ENCODE data around the gene CRTC3.
"Not testable (repeated sequence)": the region's sequence is repeated elsewhere in the genome, so short reads cannot be mapped to it uniquely, and the experiment has no call there.

CRTC3 gene

DNA sequence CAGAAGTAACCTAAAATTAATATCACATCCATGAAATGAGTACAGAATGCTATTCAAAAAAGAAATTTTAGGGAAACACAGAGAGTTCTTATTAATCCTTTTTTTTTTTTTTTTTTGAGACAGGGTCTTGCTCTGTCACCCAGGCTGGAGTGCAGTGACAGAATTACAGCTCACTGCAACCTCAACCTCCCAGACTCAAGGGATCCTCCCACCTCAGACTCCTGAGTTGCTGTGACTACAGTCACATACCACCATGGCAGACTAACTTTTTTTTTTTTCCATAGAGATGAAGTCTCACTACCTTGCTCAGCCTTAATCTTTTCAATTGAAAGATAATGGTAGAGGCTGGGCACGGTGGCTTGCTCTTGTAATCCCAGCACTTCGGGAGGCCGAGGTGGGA lies 6.3 kb upstream of the CRTC3 start:
- no peak for DNase-seq (ENCODE audit: low spot score)

DNA sequence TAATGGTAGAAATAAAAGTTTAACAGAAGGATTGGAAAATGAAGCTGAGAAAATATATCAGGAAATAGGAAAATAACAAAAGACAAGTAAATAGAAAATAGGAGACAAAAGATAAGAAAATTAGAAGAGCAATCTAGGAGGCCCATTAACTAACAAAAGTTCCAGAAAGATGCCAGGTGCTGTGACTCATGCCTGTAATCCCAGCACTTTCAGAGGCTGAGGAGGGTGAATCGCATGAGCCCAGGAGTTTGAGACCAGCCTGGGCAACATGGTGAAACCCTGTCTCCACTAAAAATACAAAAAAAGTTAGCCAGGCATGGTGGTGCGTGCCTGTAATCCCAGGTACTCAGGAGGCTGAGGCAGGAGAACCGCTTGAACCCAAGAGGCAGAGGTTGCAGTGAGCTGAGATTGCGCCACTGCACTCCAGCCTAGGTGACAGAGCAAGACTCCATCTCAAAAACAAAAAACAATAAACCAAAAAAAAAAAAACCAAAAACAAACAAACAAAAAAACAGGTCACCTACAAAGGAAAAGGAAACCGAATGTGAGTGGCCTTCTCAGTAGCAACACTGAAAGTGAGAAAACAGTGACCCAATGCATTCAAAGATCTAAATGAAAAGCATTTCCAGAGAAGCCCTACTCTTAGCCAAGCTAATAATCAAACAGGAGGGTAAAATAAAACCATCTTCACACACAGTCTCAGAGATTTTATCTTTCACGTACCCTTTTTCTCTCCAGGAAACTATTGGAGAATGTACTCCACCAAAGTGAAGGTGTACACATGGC lies 5.5 kb upstream of the CRTC3 start:
- not testable (repeated sequence) for DNase-seq (ENCODE audit: low spot score)

DNA sequence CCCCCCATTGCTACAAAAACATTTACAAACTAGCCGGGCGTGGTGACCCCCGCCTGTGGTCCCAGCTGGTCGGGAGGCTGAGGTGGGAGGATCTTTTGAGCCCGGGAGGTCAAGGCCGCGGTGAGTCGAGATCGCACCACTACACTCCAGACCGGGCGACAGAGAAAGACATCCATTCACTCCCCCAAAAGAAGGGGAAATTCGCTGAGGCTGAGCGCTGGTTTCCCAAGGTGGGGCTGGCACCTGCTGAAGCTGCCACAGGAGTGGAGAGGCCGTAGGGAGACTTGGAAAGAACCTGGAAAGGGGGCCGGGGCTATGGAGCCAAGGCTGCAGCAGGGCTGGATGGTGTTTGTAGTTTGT lies 732 bp upstream of the CRTC3 start:
- DNase-seq (ENCODE audit: low spot score) = no peak

DNA sequence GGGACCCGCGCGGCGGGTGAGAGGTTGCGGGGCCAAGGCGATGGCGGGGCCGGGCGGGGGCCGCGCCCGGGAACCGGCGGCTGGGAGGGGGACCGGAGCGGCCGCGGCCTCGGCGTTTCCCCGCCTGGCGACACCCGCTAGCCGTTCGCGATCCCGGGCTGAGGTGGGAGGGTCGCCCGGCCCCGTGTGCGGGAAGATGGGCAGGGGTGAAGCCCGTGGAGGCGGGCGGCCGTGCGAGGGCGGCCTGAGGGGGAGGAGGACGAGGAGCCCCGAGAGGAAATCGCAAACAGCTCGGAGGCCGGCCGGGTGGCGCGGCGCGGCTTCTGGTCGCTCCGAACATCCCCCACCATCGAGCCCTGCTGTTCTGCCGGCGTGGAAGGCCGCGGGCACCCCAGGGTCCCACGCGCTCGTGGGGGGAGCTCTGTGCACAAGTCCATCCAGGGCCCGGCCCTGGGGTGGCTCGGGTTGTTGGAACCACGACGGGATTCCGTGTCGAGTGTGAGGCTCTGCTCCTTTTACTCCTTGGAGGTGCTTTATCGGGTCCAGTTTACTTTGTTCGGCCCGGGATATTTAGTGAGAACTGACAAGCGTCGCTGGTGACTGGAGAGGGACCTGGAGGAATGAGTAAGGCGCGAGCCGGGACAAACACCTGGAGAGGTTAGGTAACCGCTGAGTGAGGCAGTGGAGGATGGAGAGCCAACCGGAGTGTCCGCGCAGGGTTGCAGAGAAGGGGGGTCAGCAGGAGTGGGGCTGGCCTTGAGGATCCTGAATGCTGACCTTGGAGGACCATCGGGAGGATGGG lies 728 bp downstream of the CRTC3 start:
- peak; percentile 85 for DNase-seq (ENCODE audit: low spot score)

DNA sequence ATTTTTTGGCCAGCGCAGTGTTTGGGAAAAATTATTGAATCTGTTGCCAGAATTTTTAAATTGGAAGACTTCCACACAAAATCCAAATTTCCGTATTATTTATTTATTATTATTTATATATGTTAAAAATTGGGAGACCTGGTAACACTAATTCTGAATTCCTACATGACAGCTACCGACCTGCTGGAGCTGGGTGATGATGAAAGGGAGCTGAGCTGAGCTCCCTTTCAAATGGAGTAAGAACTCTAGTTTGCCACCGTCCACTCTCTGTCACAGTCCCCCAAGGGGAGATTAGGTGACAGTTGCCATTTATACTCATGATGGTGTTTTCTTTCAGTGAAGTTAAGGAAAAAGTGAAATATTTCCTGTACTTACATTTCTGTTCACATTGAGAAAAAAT lies 1.4 kb downstream of the CRTC3 start:
- DNase-seq (ENCODE audit: low spot score) = no peak

DNA sequence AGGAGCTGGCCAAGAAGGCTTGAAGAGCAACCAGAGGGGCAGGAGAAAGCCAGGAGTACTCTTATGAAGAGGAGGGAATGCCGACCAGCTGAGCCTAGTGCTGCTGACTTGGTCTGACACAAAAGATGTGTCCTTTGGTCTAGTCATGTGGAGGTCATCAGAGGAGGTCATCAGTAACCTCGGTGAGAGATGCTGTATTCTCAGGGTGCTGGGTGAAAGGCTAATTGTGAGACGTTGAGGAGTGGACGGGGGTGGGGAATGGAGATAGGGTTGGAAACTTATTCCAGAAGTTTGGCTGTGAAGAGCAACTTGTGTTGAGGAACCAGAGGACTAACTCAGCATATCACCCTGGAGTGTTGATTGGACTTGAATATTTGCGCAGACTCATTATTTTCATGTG lies 5.5 kb downstream of the CRTC3 start:
- DNase-seq (ENCODE audit: low spot score) = no peak

DNA sequence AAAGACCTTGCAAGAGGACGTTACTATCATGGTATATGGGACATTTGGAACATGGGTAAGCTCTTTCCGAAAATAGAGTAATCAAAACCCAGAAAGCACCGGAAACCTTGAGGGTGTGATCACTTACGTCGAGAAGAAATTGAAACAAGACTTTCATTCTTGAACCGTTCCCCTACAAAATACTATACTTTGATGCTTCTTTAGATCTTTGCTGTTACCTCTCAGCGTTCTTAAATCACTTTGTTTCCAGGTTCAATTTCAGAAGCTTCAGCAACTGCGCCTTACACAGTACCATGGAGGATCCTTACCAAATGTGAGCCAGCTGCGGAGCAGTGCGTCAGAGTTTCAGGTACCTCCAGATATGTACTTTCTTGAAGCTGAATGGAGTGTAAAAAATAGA lies 10.1 kb downstream of the CRTC3 start:
- DNase-seq (ENCODE audit: low spot score) = no peak

DNA sequence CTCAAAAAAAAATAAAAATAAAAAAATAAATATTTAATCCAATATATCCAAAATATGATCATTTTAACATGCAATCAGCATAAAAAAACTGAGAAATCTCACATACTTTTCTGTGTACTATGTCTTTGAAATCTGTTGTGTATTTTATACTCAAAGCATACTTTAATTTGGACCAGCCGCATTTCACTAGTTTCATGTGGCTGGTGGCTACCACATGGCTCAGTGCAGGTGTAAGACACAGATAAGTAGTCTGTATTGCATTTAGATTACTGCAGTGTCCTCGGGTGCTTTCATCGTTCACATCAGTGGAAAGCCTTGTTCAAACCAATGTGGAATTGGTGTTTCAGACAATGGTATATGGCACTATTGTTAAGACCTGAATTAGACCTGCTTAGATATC lies 11.0 kb downstream of the CRTC3 start:
- no peak for DNase-seq (ENCODE audit: low spot score)

DNA sequence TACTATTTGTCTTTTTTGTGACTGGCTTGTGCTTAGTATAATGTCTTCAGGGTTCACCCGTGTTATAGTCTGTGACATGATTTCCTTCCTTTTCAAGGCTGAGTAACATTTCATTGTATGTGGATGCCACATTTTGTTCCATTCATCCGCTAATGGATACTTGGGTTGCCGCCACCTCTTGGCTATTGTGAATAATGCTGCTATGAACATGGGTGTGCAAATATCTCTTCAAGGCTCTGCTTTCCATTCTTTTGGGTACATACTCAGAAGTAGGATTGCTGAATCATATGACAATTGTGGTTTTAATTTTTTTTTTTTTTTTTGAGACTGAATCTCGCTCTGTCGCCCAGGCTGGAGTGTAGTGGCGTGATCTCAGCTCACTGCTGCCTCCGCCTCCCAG lies 15.4 kb downstream of the CRTC3 start:
- no peak for DNase-seq (ENCODE audit: low spot score)

DNA sequence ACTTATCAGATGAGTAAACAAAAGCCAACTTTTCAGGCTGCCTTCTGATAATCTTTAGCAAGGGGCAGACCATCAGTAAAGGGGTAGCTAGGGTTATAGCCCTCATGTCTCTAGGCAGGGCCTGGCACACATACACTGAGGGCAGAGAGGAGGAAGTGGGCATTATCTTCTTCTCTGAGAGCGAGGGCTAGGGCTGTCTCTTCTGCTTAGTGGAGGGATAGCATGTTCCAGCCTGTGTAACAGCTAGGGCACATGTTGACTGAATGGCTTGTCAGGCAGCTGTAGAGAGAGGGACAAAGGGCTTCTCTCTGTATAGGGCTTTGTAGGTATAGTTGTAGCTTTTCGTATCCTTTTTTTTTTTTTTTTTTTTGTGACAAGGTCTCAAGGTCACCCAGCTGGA lies 17.8 kb downstream of the CRTC3 start:
- no peak for DNase-seq (ENCODE audit: low spot score)

DNA sequence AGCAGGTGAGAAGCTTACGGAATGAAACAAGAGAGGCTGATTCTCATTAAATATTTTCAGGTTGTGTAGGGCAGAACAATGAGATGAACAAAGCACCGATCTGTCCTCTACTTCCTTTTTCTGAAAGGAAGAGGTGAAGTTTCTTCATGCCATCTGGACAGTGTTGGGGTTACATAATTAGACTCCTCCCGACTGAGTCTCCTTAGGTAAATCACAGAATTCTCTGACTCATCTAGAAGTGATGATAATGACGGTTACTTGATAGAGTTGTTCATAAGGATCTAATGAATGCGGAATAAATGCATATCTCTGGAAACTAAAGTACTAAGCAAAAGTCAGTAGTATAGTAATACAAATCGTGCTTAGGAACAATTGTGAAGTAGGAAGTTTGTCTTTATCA lies 21.2 kb downstream of the CRTC3 start:
- no peak for DNase-seq (ENCODE audit: low spot score)

DNA sequence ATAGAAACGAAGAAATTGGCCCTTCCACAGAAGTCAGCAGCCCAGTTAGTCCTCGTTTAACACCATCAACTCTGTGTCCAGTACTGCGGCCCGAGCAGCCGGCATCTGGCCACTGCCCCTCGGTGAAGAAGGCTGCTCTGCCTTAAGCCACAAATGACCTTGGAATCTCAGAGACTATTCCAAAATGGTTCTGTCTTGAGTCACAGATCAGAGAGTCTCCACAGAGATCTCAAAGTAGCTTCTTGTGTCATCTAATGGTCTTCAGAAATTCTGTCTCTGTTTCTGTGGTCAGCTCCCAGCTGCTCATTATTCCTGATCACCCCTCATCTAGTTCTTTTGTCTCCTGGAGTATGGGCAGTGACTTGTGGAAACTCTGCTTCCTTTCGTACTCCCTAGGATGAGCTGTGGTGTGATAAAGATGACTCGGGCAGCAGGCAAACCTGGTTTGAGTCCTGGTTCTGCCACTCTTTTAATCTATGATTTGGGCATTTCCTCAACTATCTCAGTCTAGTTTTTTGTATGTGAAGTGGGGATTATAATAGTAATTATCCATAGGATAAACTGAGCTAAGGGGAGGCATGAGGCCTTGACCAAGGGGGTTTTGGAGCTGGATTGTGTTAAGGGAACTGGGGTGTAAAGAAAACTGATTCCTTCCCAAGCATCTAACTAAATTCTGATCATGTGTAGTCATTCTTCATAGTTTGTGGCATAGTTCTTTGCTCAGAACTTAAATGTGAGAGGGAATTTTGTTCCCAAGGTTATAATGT lies 22.6 kb downstream of the CRTC3 start:
- no peak for DNase-seq (ENCODE audit: low spot score)

DNA sequence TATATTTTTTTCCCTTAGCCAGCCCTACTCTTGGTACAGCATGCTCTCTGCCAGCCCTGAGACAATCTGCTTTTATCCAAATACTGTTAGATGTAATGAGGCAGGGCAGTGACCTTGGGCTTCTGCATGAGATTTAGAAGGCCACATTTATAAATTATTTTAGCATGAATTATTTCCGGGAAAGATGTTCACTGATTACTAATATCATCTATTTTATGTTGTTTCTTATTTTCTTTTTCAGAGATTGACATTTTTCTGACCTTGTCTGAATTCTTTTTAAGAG lies 23.1 kb downstream of the CRTC3 start:
- no peak for DNase-seq (ENCODE audit: low spot score)

DNA sequence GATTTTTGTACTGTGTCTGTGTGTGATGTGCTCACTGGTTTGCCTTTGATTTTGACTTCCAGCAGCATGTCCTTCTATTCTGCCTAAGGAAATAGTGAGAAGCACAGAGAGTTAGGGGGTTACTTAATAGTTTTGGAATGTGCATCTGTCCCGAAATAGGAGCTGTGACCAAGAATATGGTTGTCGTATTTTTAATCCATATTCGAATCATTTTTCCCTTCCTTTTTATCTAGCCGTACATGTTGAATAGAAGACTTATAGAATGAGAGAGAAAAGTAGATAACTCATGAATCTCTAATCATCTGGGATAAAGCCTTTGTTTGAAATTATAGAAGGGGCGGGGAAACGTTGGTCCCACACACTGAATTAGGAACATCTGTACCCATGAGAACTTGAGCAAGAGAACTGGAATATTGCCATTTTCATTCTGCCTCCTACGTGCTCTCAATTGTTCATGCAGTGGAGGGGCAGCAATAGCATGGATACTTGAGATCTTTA lies 23.6 kb downstream of the CRTC3 start:
- DNase-seq (ENCODE audit: low spot score) = no peak

DNA sequence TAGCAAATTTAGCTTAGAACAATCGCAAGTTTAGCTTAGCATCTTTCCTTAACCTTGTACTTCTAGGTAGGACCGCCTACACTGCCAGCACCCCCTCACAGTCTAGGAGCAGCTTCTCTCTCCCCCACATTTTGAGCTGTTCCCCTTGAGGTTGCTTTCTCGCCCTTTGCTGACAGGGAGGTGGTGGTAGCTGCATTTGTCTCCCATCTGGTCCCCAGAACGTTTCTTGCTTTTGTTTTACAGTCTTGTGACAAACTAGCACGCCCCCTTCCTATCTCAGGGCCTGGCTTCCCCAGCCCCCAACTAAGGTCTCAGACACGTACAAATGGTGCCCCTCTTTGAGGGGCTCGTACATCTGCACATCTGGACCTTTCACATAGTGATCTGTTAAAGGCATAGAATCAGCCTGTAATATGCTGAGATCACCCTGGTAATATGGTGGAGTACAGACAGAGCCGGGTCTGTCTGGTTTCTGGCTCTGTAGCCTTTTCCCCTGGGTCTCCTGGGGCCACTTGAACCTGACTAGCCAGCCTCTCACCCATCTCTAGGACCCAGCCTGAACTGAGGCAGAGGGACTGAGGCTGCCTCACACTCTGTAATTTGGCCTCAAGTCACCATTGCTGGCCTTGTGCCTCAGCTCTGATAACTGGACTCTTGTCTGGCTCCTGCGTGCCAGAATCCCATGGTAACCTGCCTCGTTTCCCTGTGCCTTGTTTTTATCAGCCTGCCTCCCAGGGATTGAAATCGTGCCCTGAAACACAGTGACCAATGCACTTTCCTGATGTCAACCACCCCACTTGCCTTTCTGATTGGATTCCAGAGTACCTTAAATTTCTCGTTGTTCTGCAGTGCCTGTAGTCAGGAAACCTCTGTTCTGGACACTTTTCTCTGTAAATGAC lies 27.7 kb downstream of the CRTC3 start:
- DNase-seq (ENCODE audit: low spot score) = no peak

DNA sequence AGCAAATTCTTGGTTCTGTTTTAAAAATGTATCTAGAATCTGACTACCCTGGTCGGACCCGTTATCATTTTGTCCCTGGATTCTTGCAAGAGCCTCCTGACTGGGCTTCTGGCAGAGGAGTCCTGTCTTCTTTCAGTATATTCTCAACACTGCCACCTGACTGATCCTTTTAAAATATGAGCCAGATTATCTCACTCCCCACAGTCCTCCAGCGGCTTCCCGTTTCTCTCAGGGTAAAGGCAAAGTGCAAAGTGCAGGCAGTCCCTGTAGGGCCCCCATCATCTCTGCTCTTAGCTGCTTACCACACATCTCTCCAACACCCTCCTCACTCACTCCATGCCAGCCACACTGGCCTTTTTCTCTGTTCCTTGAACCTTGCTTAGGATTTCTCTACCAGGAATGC lies 28.4 kb downstream of the CRTC3 start:
- no peak for DNase-seq (ENCODE audit: low spot score)

DNA sequence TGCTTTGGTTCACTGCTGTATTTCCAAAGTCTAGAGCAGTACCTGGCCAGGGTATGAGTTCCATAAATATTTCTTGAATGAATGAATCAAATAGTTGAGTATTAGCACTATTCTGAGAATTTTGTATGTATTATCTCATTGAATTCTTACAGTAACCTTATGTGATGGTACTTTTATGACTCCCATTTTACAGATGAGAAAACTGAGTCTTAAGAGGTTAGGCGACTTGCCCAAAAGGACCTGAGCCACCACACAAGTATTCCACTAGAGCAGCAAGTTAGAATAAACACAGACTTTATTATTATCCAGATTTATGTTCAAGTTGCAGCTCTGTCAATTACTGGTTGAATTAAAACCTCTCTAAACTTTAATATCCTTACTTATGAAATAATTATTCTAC lies 29.4 kb downstream of the CRTC3 start:
- no peak for DNase-seq (ENCODE audit: low spot score)

DNA sequence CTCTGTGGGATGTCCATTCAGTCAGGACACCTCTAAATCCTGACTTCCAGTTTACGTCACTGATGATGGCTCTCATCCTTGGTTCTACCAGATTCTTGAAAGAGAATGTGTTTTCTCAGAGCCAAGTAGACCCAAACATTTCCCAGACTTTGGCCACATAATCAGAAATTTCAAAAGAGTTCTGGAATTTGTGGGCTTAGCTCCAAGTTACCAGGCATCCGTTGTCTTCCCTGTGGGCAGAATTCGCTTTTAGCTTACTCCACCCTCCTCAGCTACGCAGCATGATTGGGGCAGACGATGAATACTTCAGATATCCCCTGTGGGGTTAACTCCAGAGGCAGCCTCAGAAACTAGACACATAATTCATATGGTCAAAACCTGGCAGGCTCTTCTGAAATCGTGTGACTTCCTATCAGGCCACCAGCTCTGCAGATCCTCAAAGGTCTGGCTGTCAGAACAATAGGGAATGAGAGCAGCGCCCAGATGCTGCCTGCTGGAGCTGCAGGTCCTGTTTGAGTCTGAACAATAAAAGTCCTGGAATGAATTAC lies 30.6 kb downstream of the CRTC3 start:
- no peak for DNase-seq (ENCODE audit: low spot score)

DNA sequence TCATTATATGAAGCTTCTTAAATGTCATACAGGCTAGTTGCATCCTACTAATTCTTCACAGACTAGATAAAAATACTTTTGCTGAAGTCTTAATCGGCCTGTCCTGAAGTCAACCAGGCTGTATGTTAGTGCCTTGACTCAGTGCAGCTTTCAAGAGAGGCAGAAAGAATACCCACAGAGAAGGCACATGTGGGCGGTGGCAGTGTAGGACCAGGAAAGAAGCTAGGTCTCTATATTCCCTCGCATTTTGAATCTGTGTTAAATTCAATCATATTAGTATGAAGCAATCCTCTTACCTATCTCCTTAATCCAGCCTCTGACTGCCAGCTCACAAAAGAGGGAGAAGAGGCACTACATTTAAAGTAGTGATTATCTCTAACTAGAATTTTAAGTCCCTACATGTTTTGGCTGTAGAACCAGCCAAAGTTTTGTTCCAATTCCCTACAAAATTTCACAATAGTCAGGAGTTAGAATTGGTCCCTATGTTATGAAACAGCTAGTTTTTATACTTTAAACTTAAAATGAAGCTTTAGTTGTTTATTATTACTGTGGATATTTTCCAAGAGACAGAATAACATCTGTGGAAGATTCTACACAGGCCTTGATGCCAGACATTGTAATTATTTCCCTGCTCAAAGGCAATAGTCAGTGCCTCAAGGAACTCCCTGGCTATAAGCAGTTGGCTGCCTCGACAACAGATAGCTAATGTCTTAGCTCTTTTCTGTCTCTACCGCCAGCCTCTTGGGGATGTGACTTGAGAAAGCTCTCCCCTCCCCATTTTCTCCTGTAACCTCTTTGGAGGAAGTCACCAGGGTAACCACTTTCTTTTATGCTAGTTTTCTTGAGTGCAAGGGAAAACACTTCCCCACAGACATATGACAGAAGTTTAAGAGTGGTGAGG lies 31.9 kb downstream of the CRTC3 start:
- peak; percentile 65 for DNase-seq (ENCODE audit: low spot score)

DNA sequence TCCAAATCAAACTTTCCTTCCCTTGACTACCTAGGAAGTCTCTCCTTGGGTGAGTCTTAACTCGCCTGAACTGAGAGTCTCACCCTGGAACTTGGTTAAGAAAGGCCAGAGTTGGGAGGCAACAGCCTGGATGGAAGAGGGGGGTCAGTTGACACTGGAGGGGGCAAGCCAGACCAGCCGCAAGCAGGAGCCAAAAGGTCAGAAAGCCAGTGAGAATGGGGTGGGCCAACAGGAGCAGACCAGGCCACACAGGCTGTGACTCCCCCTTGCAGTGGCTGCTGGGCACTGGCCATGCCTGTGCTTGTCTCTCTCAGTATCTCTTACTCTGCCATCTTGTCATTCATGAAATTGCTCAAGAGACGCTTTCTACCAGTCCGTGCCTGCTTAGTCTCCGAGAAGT lies 32.9 kb downstream of the CRTC3 start:
- DNase-seq (ENCODE audit: low spot score) = no peak

DNA sequence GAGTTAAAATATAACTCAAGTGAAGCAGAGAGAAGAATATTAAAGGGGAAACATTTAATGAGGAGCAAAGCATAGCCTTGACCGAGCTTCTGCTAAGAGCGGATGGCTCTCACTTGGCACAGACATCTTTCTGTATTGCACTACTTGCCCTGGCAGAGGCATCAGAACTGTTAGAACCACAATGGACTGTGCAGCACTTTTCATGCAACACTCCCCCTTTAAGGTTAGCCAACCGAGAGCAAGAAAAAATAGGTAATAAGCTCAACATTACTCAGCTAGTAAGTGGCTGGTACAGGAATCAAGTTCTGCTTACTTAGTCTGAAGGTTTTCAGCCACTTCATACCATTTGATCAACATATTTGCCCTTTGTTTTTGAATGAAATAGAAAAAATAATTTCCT lies 33.7 kb downstream of the CRTC3 start:
- no peak for DNase-seq (ENCODE audit: low spot score)
